ENCODE results near the gene MSH3.
"Not testable (repeated sequence)": the region's sequence is repeated elsewhere in the genome, so short reads cannot be mapped to it uniquely, and the experiment has no call there.

Gene MSH3

DNA sequence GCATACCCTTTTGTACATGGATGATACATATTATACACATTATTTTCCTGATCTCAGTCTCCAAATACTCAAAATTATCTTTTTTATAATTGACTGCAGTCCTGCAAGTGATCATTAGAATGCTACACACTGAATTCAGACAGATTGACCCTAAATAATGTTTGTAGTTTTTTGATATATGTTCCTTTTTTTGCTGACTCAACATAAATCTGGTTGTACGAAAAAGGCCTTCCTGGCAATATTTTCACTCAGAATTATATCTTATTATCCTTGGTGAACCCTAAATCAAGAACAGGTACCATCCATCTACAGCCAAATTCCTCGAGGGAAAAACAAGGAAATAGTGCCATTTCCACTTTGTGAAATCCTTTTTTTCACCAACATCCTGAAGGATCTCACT is 200.1 kb downstream of the MSH3 start:
- DNase-seq (ENCODE audit: low spot score) = no peak

- DNase-seq (ENCODE audit: low spot score) = no peak
Observed at GRCh38 chr5:80860924-80861613, 206.6 kb downstream of the MSH3 start.

- DNase-seq (ENCODE audit: low spot score) = no peak
Observed at GRCh38 chr5:80863708-80864107, 209.3 kb downstream of the MSH3 start.

- no peak for DNase-seq (ENCODE audit: low spot score)
Observed at GRCh38 chr5:80864109-80864508, 209.7 kb downstream of the MSH3 start.

- DNase-seq (ENCODE audit: low spot score) = no peak
Observed at GRCh38 chr5:80864706-80865435, 210.4 kb downstream of the MSH3 start.

DNA sequence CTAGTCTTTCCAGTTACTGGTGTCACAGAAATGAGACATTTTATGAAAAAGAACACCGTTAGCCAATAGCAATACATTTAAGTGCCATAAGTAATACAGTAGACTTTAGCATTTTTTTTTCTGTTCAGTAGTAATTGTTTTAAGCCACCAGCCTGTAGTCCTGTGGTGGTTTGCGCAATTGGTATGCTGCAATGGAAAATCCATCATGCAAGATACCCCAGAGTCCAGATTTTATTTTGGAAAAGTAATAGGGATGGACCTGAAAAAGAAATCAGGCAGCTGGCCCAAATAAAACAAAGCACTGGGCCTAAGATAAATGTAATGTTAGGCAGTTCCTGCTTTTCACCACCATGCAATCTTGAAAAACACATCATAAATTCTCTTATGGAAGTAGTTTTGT is 211.1 kb downstream of the MSH3 start:
- no peak for DNase-seq (ENCODE audit: low spot score)

GRCh38 chr5:80866371-80866770 is 211.9 kb downstream of the MSH3 start:
- DNase-seq (ENCODE audit: low spot score) = no peak

DNA sequence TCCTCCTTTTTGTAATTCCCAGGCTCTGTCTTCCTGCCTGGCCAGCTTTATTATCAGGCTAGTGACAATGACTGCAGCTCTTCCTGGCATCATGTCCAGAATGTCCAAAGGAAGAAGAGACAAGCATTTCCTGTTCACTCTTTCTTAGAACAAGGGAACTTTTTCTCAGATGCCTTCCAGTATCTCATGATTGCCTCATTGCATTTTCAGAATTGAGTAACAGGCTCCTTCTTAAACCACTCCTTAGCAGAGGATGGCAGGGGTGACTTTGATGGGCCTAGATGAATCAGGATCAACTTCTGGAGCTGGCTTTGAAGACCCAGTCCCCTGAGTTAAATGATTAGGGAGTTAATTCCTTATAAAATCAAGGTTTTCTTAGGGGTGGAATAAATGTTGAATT is 212.8 kb downstream of the MSH3 start:
- no peak for DNase-seq (ENCODE audit: low spot score)

DNA sequence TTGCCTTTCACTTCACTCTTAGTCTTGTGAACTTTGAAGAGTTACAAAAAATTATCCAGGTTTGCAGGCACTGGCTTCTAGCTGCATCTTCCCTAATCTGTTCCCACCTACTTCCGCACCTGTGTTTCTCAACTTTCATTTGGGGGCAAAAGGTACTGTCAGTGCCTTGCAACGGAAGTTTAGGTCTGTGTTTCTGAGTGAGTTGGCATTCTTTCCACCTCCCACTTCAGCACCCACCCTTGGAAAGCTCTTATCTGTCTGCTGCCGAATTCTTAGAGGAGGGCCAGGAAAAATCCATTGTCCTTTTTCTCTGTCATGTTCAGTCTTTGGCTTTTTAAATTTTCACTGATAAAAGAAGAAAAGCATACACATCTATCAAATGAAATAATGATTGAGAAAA is 216.0 kb downstream of the MSH3 start:
- DNase-seq (ENCODE audit: low spot score) = no peak

- no peak for DNase-seq (ENCODE audit: low spot score)
Observed at GRCh38 chr5:80871541-80871961, 217.1 kb downstream of the MSH3 start.

DNA sequence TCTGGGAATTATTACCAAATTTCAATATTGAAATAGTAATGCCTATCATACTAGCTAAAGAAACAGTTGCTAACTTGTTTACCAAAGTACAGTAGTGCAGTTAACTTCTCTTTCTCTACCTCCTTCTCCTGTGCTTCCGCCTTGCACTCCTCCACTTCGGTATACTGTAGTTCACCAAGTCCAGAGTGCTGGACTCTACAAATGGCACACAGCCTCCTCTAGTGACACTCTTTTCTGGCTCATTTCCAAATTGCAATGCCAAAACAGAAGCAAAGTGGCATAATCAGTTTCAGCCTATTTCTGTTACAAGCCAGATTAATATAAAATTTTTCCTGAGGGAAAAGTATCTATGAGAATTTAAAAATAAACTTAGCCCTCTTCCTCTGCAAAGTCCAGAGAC is 219.7 kb downstream of the MSH3 start:
- no peak for DNase-seq (ENCODE audit: low spot score)

- DNase-seq (ENCODE audit: low spot score) = no peak
Observed at GRCh38 chr5:80877592-80877991, 223.1 kb downstream of the MSH3 start.

- no peak for DNase-seq (ENCODE audit: low spot score)
Observed at GRCh38 chr5:80881726-80882125, 227.3 kb downstream of the MSH3 start.

GRCh38 chr5:80883390-80883789 is 228.9 kb downstream of the MSH3 start:
- not testable (repeated sequence) for DNase-seq (ENCODE audit: low spot score)

GRCh38 chr5:80884086-80884813 is 229.8 kb downstream of the MSH3 start:
- DNase-seq (ENCODE audit: low spot score) = no peak

DNA sequence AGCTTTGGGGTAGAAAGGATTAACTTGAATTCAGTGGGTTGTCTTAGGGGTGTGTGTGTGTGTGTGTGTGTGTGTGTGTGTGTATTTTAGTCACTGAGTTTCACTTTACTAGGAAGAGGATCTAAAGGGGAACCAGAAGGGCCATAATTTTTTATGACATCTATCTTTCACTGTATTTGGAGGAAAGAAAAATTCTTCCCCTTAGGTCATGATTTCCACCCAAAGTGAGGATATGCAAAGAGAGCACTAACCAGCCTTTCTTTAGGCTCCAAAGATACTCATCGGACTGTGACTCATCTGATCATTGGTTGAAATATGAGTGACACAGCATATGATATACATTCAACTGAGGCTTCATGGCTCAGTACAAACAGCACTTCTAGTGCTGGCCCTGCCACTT is 230.5 kb downstream of the MSH3 start:
- no peak for DNase-seq (ENCODE audit: low spot score)

DNA sequence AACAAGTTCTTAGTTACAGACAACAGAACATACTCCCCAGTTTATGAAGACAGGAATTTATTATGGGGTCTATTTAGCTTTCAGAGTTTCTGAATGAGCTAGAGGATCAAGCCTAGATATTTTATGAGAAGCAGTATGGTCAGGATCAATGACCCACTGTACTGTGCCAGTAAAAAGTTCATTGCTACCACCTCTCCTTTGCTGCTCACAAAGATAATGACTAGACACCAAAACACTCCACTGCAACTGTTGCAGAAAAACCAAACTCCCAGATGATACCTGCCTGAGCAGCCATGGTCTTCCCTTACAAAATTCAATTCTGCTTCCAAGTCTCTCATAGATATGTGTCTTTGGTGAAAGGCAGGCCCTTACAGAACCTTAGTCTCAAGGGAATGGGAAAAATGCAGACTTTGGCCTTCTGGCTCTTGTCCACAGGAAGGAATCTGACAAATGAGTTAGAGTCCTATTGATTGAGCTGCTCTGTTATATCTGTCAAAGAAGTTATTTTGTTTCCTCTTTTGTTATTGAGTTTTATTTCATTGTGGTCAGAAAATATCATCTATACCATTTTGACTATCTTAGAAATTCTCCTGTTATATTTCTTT is 231.0 kb downstream of the MSH3 start:
- no peak for DNase-seq (ENCODE audit: low spot score)

DNA sequence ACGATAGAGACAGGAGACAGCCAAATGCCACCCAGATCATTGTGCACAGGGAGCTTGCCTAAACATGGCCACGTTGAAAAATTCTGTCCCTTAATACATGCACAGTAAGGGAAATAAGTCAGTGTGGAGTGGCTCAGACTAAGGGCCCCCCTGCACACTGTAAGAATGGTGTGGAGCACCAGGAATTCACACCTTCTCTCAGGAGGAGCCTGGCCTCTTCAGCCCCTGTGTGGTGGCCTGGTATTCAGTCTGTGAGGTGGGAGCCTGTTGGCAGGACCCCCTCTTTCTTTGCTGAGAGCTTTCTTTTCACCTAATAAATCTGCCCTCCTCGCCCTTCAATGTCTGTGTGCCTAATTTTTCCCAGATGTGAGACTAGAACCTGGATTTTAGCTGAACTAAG is 239.6 kb downstream of the MSH3 start:
- no peak for DNase-seq (ENCODE audit: low spot score)

DNA sequence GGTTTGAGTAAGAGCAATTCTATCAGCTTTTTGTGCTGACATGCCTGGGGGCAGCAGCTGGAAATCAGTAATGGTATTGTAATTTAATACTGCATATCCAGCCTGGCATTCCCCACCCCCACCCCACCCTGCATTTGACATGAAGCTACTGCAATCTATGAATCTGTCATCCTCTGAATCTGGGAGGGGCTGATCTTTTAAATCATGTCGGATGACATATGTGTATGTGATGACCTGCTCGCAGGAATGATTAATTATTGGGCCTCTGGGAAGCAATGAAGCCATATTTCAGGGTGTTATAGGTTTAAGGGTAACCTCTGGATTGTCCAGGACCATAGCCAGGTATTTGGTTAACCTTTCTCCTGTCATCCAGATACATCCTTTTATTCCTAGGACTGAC is 241.1 kb downstream of the MSH3 start:
- no peak for DNase-seq (ENCODE audit: low spot score)

GRCh38 chr5:80902624-80903023 is 248.2 kb downstream of the MSH3 start:
- DNase-seq (ENCODE audit: low spot score) = not testable (repeated sequence)

DNA sequence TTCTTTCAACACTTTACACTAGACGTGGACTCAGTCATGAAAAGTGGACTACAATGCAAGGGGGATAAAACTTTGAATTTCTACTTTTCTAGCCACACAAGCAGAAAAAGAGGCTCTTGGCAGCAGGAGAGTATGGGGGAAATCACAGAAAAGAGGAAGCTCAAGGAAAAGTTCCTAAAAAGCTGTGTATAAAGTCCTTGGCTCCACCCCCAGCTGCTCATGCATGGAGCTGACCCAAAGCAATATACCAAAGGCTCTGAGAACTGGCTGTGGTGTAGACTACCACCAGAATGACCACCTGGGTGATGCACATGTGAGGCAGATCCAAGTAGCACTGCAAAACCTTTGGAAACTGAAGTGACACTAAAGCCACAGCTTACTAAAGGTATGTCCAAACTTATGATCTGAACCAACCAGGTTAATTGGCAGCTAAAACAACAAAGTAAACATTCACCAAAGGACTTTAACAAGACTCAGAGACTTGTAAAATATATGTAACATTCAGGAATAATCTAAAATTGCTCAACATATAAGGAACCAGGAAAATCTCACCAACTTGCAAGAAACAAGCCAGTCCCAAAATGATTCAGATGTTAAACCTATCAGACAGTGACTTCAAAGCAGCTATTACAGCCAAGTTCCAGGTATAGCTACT is 250.2 kb downstream of the MSH3 start:
- no peak for DNase-seq (ENCODE audit: low spot score)

DNA sequence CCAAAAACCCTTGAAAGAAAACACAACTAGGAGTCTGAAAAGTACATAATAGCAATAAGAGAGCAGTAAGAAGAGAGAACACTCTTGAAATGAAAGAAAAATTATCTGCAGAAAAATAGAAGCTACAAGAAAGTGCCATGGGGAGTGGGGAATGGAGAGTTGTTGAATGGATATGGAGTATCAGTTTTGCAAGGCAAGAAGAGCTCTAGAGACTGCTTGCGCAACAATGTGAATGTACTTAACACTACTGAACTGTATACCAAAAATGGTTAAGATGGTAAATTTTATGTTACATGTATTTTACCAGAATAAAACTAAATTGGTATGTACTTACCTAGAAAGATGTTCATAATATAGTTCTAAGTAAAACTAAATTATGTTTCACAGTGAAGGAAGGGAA is 251.0 kb downstream of the MSH3 start:
- no peak for DNase-seq (ENCODE audit: low spot score)
